Esophagus (tissue), 2 donors: ENCODE results near the gene STK39. TPM values are rescaled to one million over a fixed set of nuclear protein-coding genes. Genes with fewer than 3 reads are reported as not detected.

Experiments used
- H3K27ac ChIP-seq, 2 donors: one replicate each; pipeline ENCODE4 v1.5.1; 2013; ENCODE audit warnings: low read depth in 2 of 2, mild to moderate bottlenecking in 2 of 2, inconsistent platforms in 1 of 2, low read length in 1 of 2, moderate library complexity in 1 of 2
- H3K27me3 ChIP-seq, 2 donors: one replicate each; pipeline ENCODE4 v1.6.1; 2013; ENCODE audit warnings: low read length in 2 of 2, control low read depth in 1 of 2, mild to moderate bottlenecking in 1 of 2; ENCODE audit not compliant: insufficient read depth in 2 of 2, control insufficient read depth in 1 of 2
- H3K36me3 ChIP-seq, 2 donors: one replicate each; pipeline ENCODE4 v1.6.1; 2013; ENCODE audit warnings: low read length in 1 of 2; ENCODE audit not compliant: control insufficient read depth in 2 of 2, insufficient read depth in 2 of 2
- H3K4me1 ChIP-seq, 2 donors: one replicate each; pipeline ENCODE4 v1.6.1; 2013; ENCODE audit warnings: low read length in 1 of 2; ENCODE audit not compliant: control insufficient read depth in 2 of 2, insufficient read depth in 2 of 2
- H3K4me3 ChIP-seq, 2 donors: one replicate each; pipeline ENCODE4 v1.5.1; 2013; ENCODE audit warnings: low read length in 2 of 2, mild to moderate bottlenecking in 2 of 2, low read depth in 1 of 2, moderate library complexity in 1 of 2
- H3K9me3 ChIP-seq, 2 donors: one replicate each; pipeline ENCODE4 v1.6.1; 2013; ENCODE audit warnings: mild to moderate bottlenecking in 2 of 2, low read depth in 1 of 2, low read length in 1 of 2, moderate library complexity in 1 of 2; ENCODE audit not compliant: control insufficient read depth in 2 of 2, insufficient read depth in 1 of 2
- WGBS, 2 donors: extraction: QIAGEN DNeasy Blood & Tissue Kit; methylation state at CpG; one replicate each; pipeline ENCODE4 v1.1.7; 2013; 5-methylcytosine and 5-hydroxymethylcytosine counted together
- polyA plus RNA-seq, 2 donors: library from polyadenylated mRNA; stranded (reverse); fragments of 200-250 nt; gene quantifications; one replicate each; pipeline ENCODE4 v1.2.3, GENCODE V29; 2013
- donor health status: healthy with polysubstance abuse.
- donor health status: Bipolar disorder and iron deficiency.

Gene STK39
- polyA plus RNA-seq, 2 donors = 24.7 to 24.9 TPM

DNA sequence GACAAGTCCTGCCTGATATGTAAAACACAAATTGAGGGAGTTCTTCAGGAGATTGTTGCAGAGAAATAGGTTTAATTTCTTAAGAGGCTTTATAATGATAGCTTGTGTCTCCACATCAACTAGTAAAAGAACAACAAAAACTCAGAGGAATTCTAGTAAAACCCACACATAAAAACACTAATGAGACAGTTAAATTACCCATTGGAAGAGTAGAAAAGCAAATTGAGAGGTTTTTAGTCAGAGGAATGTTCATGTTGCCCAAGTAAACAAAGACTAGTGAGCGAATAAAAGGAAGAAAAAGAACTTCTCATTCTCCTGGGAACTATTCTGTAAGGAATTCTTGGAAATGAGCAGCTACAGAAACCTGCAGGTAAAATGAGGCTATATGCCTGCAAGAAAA, 330.6 kb downstream of the STK39 start:
- H3K4me1 ChIP-seq = no peaks in the 10 kb centered on the region
- H3K27ac ChIP-seq = no peak overlapping the region
- H3K4me3 ChIP-seq = no peak overlapping the region
- 74 to 75% methylated on average over 1 of the region's 1 CpG for WGBS, 2 donors
- no peaks in the 10 kb centered on the region for H3K27me3 ChIP-seq
- H3K9me3 ChIP-seq = no peaks in the 10 kb centered on the region
- H3K36me3 ChIP-seq = no peaks in the 10 kb centered on the region

GRCh38 chr2:167914969-167915368, 332.4 kb downstream of the STK39 start:
- no peaks in the 10 kb centered on the region for H3K36me3 ChIP-seq
- no peaks in the 10 kb centered on the region for H3K27me3 ChIP-seq
- no peak overlapping the region for H3K4me3 ChIP-seq
- WGBS, 2 donors = 89 to 96% methylated on average over 3 of the region's 3 CpGs
- H3K4me1 ChIP-seq = no peaks in the 10 kb centered on the region
- no peaks in the 10 kb centered on the region for H3K9me3 ChIP-seq
- H3K27ac ChIP-seq = no peak overlapping the region

DNA sequence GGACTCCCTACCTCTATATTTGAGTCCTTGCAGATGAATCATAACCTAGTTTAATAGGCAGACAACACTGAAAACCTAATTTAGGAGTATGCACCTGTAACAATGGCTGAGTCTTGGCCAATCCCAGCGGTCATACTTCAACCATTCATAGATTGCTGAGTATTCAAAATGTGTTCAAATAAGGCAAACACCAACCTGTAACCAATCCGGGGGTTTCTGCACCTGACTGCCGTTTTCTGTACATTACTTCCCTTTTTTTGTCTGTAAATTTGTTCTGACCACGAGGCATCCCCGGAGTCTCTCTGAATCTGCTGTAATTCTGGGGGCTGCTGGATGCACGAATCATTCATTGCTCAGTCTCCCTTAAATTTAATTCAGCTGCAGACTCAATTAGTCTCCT, 338.6 kb downstream of the STK39 start:
- H3K36me3 ChIP-seq = no peaks in the 10 kb centered on the region
- 77 to 79% methylated on average over 6 of the region's 6 CpGs for WGBS, 2 donors
- H3K4me3 ChIP-seq = no peak overlapping the region
- H3K9me3 ChIP-seq = no peaks in the 10 kb centered on the region
- H3K27me3 ChIP-seq = no peaks in the 10 kb centered on the region
- no peak overlapping the region for H3K27ac ChIP-seq
- no peaks in the 10 kb centered on the region for H3K4me1 ChIP-seq

DNA sequence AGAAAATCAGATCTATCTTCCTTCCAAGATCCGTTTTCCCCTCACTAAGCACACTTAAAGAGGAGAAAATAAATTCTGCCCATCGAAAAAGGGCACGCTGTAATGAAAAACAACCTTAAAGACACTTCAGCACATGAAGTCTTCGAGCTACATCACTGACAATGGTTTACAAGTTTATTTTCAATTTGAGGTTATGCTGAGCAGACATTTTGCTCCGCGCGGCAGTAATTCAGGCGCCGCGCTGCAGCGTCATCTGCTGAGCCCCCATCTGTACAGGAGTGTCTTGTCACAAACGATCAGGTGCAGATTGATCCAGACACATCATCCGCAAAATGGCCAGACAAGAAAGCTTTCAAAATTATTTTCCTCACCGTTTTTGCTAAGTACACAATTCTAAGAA, 341.7 kb downstream of the STK39 start:
- WGBS, 2 donors = 87 to 90% methylated on average over 14 of the region's 14 CpGs
- H3K27ac ChIP-seq = no peak overlapping the region
- H3K4me1 ChIP-seq = no peaks in the 10 kb centered on the region
- no peaks in the 10 kb centered on the region for H3K36me3 ChIP-seq
- H3K4me3 ChIP-seq = no peak overlapping the region
- H3K27me3 ChIP-seq = no peaks in the 10 kb centered on the region
- no peaks in the 10 kb centered on the region for H3K9me3 ChIP-seq

Other genes with a start within 250 kb of the STK39 start
- 1 to 10 TPM; 4.2 to 7.6 TPM for gene CERS6, start 208.7 kb upstream of the STK39 start, polyA plus RNA-seq